Thyroid gland (tissue), 4 donors: Measurements from ENCODE around the gene ANK3. TPM values are rescaled to one million over a fixed set of nuclear protein-coding genes. Genes with fewer than 3 reads are reported as not detected.

Source experiments
- DNase-seq, 2 donors: peaks; one replicate each; pipeline ENCODE4 v3.0.0-alpha.2; 2019
- H3K27ac ChIP-seq, 3 donors: fragments of 200-600 bp; sonication (generic); 1 replicate in 2 of 3; 2 replicates in 1 of 3; pipeline ENCODE4 v1.5.1; 2016 to 2019; ENCODE audit warnings: mild to moderate bottlenecking in 1 of 3, moderate library complexity in 1 of 3
- H3K27me3 ChIP-seq: fragments of 200-600 bp; sonication (generic); one replicate; pipeline ENCODE4 v1.5.1; 2019
- H3K36me3 ChIP-seq, 2 donors: fragments of 200-600 bp; sonication (generic); one replicate each; pipeline ENCODE4 v1.5.1; 2016 to 2019
- H3K4me1 ChIP-seq, 2 donors: fragments of 200-600 bp; sonication (generic); one replicate each; pipeline ENCODE4 v1.5.1; 2017 to 2019
- H3K4me3 ChIP-seq, 3 donors: fragments of 200-600 bp; sonication (generic); replicated peaks in 1 of 3; 1 replicate in 2 of 3; 2 replicates in 1 of 3; pipeline ENCODE4 v1.5.1; 2016; ENCODE audit warnings: mild to moderate bottlenecking in 1 of 3
- H3K9me3 ChIP-seq: fragments of 200-600 bp; sonication (generic); one replicate; pipeline ENCODE4 v1.5.1; 2017
- CTCF ChIP-seq, 6 experiments: fragments of 200-600 bp in 3 of 6; fragments of 450-650 bp in 3 of 6; sonication (generic) in 3 of 6; IDR thresholded peaks; one replicate each; pipeline ENCODE4 v1.5.1; 2016 to 2019; ENCODE audit warnings: antibody characterized with exemption in 6 of 6, mild to moderate bottlenecking in 2 of 6, inconsistent platforms in 1 of 6, moderate library complexity in 1 of 6
- POLR2A ChIP-seq, 2 donors: fragments of 450-650 bp; IDR thresholded peaks; one replicate each; pipeline ENCODE4 v1.6.1; 2017; ENCODE audit warnings: antibody characterized with exemption in 2 of 2, mild to moderate bottlenecking in 2 of 2, moderate library complexity in 1 of 2
- WGBS, 2 donors: methylation state at CpG; one replicate each; pipeline ENCODE4 v1.1.5; 2017; 5-methylcytosine and 5-hydroxymethylcytosine counted together
- intact Hi-C: fragments of 100-400 bp; cut with DNase I; formaldehyde crosslinking; loops from one replicate; pipeline ENCODE4 v1.15.1; 2023
- total RNA-seq, 4 donors: library from RNA; depleted of rRNA; stranded (reverse); fragments of >200 nt; gene quantifications; one replicate each; pipeline ENCODE4 v1.2.3, GENCODE V29; 2016

The ANK3 gene
- total RNA-seq, 4 donors from 2014 or later = 56.6 to 118 (median 115) TPM

DNA sequence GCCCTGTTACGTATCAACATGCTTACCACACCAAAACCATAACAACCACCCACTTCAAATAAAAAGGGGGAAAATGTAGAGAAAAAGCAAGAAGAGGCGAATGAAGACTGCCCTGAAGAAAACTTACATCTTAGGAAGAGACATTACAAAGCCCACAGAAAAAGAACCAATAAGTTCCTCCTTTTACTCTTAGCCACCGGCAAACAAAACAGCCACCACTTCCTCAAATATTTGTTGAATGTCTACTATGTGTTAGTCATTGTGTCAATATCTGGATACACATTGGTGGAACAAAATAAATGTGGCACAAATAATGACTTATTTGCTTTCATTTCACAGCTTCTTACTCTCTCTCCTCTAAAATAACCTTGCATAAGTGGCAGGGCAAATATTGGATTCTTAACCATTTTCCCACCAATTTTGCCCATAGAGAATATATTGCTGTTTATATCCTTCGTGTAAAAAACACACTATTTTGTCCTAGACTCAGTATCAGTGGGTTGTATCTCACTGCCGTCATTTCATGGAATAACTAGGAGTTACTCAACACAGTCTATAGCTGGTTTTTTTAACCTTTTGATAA, 106.8 kb downstream of the ANK3 start:
- intact Hi-C loops = no loop called here
- WGBS, 2 donors = 83 to 90% methylated on average over 5 of the region's 5 CpGs
- no peak overlapping the region for H3K4me3 ChIP-seq
- no peak overlapping the region for H3K27ac ChIP-seq
- H3K36me3 ChIP-seq = no peaks in the 10 kb centered on the region
- TF ChIP-seq POLR2A (IDR thresholded peaks at IDR 0.05) (no peak), CTCF (IDR thresholded peaks at IDR 0.05) (no peak)
- H3K4me1 ChIP-seq = peaks cover 8 to 17% of the 10 kb centered on the region in 2 donors
- no peak for DNase-seq
- H3K27me3 ChIP-seq = no peaks in the 10 kb centered on the region
- H3K9me3 ChIP-seq = no peaks in the 10 kb centered on the region

GRCh38 chr10:60281792-60282353, 107.8 kb downstream of the ANK3 start:
- no peak overlapping the region for H3K27ac ChIP-seq
- WGBS, 2 donors = 85 to 89% methylated on average over 6 of the region's 6 CpGs

DNA sequence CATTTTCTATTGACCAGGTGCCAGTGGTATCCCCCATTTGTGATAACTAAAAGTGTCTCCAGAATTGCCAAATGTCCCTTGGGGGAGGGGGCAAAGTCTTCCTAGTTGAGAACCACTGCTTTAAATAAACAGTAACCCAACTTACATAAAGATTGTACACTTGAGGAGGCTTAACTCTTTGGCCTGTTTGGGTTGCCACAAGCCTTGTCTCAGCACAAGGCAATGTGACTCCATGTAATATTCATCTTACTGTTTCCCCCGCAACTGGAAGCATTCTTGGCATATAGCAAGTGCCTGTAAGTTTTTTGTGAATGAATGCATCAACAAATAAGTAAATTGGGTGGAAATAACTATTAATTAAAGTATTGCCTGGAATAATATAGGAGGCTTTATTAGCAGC, 108.3 kb downstream of the ANK3 start:
- intact Hi-C loops = no loop called here
- no peak for DNase-seq
- WGBS, 2 donors = 93% methylated on average over 1 of the region's 1 CpG
- H3K36me3 ChIP-seq = no peaks in the 10 kb centered on the region
- no peak overlapping the region for H3K4me3 ChIP-seq
- H3K27ac ChIP-seq = no peak overlapping the region
- H3K9me3 ChIP-seq = no peaks in the 10 kb centered on the region
- TF ChIP-seq CTCF (IDR thresholded peaks at IDR 0.05) (no peak), POLR2A (IDR thresholded peaks at IDR 0.05) (no peak)
- peaks cover 8 to 14% of the 10 kb centered on the region in 2 donors for H3K4me1 ChIP-seq
- H3K27me3 ChIP-seq = no peaks in the 10 kb centered on the region

More at GRCh38 chr10:60281792-60282353, 107.8 kb downstream of the ANK3 start:
- no peak for DNase-seq
- H3K4me3 ChIP-seq = no peak overlapping the region
- no peaks in the 10 kb centered on the region for H3K27me3 ChIP-seq
- H3K9me3 ChIP-seq = no peaks in the 10 kb centered on the region
- no peak for TF ChIP-seq CTCF (IDR thresholded peaks at IDR 0.05)
- no peak for TF ChIP-seq POLR2A (IDR thresholded peaks at IDR 0.05)
- intact Hi-C loops = no loop called here
- H3K36me3 ChIP-seq = no peaks in the 10 kb centered on the region
- H3K4me1 ChIP-seq = peaks cover 8 to 16% of the 10 kb centered on the region in 2 donors

DNA sequence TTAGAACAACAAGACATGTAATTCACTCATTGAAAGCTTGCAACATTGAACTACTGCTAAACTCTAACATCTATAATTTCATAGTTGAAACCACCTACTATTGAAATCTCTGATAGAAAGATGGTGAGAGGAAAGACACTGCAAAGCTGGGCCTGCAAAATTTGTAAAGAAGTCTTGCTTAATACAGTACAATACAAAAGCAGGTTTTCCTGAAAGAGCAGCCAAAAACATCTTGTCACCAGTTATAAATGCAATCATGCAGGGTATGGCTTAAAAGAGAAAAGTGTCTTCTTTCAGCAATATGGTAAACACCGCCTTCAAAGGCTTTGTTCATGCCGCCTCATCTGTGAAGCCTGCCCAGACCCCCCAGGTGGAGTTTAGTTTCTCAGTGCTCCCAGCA, 109.2 kb downstream of the ANK3 start:
- no peaks in the 10 kb centered on the region for H3K36me3 ChIP-seq
- H3K4me1 ChIP-seq = peaks cover 8 to 14% of the 10 kb centered on the region in 2 donors
- TF ChIP-seq POLR2A (IDR thresholded peaks at IDR 0.05) = no peak
- no peak for TF ChIP-seq CTCF (IDR thresholded peaks at IDR 0.05)
- H3K4me3 ChIP-seq = no peak overlapping the region
- intact Hi-C loops = no loop called here
- no peaks in the 10 kb centered on the region for H3K27me3 ChIP-seq
- H3K9me3 ChIP-seq = no peaks in the 10 kb centered on the region
- no peak overlapping the region for H3K27ac ChIP-seq
- WGBS, 2 donors = 93 to 97% methylated on average over 2 of the region's 2 CpGs
- DNase-seq = no peak

GRCh38 chr10:60277656-60278055, 112.0 kb downstream of the ANK3 start:
- Histone ChIP-seq H3K9me3 (no peaks in the 10 kb centered on the region), H3K36me3 (no peaks in the 10 kb centered on the region), H3K27ac (no peak overlapping the region), H3K27me3 (no peaks in the 10 kb centered on the region), H3K4me3 (no peak overlapping the region), H3K4me1 (peaks cover 8 to 14% of the 10 kb centered on the region in 2 donors)
- 79% methylated on average over 1 of the region's 1 CpG for WGBS, 2 donors
- intact Hi-C loops = no loop called here
- TF ChIP-seq CTCF (IDR thresholded peaks at IDR 0.05) (no peak), POLR2A (IDR thresholded peaks at IDR 0.05) (no peak)
- DNase-seq = no peak
